GM21515 (cell line): Measurements from ENCODE around the gene SPAG17.

Source experiments
- ATAC-seq: cut with Tn5 transposase; IDR thresholded peaks from one replicate; pipeline ENCODE4 v1.9.1; 2021; ENCODE audit not compliant: unreplicated experiment

The SPAG17 gene

DNA sequence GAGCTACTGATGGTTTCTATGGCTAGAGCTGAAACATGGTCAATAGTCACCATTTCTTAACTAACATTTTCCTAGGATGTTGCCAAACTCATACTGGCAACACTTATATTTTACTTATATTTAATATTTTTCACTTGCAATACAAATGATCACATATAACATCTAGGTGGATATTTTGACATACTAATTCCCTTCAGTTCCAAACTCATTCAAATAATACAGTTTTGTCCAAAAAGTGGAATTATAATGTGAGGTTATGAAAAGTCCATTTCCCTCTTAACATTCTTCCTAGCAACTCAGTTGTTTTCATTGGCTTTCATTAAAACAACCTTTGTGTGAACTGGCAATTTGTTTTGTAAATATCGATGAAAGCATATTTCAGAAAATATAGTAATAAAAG, 16.0 kb downstream of the SPAG17 start:
- no peak for ATAC-seq

DNA sequence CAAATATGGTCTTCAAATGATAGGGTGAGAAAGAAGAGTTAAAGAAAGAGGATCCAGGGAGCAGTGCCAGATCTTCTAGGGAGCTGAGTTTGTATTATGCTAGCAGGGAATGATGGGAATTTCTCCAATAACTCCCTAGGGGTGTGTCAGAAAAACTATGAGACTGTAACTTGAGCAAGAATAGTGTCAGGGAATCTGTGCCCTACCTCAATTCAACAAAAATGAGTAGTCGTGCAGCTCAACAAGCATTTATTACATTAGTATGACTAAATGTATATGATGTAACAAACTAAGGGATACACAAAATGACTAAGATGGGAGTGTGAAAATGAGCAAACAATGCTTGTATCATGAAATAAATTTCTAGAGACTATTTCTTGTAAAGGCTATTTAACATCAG, 24.2 kb downstream of the SPAG17 start:
- ATAC-seq = no peak

DNA sequence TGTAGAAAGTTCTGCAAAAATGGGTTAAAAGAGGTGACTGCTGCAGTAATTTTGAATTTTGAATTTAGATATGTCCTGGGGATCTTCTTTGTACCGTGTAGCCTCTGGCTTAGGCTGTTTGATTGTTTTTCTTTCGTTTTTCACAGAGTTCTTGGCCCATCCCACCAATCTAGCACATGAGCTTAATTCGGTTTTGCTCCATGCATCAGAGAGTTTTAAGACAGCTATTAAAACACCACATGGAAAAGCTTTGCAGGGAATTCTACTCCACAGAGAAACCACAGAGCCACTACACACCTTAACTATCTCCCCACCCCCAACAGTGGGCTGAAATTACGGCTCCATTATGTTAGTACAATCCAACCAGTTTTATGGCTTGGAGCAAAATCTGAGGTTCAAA, 25.5 kb downstream of the SPAG17 start:
- ATAC-seq = no peak

DNA sequence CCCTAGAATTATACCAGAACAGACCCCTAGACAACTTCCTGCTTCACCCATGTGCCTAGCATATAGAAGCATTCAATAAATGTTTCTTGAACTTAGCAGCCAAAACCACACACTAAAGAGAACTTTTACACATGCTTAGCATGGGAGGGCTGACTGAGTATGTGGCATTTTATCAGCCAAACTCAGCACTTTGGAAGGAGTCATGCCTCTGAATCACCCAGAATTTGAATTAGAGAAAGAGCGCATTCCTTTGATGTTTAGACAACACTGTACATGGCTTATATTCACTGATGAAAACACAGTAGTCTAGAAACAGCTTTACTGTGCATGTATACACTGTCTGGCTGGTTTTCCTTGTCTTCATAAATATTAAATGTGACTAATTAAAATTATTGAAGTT, 26.1 kb downstream of the SPAG17 start:
- ATAC-seq = no peak

DNA sequence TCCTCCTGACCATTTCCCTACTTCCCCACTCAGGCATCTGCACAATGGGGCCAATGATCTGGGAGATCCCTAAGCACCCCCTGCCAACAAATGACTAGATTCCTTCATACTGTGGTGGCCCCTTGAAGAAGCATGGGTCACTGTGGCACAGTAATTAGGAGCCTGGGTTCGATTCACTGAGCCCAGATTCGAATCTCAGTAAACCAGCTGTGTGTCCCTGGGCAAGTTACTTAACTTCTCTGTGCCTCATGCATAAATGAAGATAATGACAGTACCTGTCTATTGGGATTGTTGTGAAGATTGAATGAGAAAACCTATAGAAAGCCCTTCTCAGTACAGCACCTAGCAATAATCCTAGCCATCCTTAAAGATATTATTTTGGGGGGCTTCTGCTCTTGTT, 27.5 kb downstream of the SPAG17 start:
- no peak for ATAC-seq

DNA sequence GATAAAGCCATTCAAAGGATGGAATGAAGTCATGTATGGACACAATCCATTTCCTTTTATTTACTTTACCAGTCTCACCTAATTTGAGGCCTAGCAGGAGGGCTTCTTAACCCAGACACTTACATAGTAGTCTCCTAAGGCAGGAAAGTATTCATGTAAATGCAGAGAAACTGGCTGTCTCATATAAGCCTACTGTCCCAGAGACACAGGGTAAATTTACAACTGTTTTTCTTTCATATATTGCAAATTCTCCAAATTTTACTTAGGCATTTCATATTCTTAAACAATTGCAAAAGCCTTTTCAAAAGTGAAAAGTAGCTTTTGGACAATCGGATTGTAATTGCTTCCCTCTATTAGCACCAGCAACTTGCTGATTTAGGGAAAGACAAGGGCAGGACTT, 29.9 kb downstream of the SPAG17 start:
- ATAC-seq = no peak

DNA sequence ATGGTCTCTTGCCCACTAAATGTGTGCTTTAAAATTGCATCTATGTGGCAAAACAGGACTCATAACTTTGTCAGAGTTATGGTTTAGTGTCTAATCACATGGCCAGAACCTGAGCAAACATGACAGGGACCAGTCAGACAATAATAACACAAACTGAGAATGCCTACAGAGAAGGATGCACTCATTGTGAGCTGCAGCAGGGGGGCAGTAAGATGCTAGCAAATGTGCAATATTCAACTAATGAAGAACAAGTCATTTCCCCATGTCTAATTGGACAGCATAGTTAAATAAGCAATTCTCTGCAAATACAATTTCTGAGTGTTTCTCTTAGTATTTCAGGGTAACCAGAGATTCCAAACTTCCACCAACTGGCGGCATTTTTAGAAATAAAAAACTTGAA, 30.8 kb downstream of the SPAG17 start:
- ATAC-seq = no peak

DNA sequence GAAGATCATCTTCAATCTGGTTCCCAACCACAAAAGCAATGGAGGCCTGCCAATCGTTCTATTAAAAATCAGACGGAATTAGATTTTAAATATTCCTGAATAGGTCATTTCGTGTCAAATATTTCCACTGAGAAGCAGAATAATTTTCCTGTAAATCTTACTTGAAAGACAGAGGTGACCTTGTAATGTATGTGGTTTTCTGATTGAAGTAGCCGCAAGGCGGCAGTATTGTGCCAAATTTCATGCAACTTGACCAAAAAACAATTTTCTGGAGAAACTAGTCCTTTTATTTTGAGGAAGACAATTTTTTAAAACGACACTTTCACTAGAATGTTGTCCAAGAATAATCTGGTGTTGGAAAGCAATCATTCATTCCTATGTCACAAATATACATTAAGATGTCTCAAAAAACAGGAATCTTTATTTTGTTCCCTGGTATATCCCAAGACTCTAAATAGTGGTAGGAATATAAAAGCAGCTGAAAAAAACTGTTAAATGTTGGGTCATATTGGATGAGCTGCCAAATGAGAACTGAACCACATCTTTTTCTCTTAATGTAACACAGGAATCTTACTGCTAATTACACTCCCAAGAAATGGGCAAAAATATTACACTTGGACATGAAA, 33.6 kb downstream of the SPAG17 start:
- ATAC-seq = no peak

DNA sequence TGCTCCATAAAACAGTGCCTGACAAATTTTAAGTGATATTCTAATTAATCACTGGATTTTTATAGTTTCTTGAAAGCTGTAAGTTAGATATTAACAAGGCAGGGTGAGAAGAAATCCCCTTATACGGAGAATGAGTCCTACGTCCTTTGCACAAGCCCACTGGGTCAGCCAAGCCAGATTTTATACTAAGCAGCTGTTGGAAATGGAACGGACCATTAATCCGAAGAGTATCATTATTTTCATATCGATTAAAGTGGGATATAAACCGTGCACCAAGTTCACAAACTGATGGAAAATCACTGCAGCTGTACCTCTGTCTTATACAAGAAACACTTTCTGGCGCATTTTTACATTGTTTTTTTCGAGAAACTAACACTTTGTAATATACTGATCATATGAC, 35.2 kb downstream of the SPAG17 start:
- no peak for ATAC-seq

DNA sequence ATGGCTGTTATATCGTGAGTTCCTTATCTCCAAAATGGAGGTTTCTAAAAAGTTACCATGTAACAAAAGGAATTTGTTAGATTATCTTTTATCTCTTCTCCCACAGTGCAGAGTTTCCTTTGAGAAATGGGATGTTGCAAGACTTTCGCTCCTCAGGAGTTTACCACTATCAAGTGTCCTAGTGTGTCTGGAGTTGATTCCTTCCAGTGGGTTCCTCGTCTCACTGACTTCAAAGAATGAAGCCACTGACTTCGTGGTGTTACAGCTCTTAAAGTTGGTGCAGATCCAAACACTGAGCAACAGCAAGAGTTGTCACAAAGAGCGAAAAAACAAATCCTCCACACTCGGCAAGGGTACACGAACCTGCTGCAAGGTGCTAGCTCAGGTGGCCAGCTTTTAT, 37.0 kb downstream of the SPAG17 start:
- ATAC-seq = no peak

DNA sequence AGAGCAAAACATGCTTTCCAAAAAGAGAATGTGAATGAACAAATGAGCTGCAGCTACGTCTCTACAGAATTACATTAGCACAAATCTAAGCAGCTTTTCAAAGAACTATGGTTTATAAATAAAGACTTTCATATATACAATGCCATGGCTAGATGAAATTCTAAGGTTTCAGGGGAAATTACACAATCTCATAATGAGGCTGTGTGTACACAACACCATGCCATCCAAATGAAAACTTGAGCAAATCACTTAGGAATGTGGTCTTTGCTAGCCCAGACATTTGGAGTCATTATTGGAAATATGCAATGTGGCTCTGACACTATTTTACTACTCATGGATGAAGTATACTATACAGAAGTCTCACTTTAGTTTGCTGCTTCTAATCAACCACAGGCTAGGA, 37.5 kb downstream of the SPAG17 start:
- ATAC-seq = no peak

DNA sequence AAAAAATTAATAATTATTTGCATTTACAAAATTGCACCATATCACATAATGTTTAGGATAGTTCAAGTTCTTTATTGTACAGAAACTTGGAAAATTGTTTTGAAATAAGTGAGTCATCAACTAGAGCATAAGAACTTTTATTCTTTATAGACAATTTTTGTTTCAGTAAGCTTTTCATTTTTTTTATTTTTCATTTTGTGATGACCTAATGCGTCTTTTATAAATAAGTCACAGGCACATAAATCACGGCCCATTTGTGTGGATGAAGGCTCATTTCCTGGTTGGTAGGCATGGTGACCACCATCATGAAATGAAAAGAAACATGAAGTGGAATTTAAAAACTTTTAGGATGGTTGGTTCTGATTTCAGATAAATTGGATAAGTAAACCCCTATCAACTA, 39.3 kb downstream of the SPAG17 start:
- ATAC-seq = no peak

DNA sequence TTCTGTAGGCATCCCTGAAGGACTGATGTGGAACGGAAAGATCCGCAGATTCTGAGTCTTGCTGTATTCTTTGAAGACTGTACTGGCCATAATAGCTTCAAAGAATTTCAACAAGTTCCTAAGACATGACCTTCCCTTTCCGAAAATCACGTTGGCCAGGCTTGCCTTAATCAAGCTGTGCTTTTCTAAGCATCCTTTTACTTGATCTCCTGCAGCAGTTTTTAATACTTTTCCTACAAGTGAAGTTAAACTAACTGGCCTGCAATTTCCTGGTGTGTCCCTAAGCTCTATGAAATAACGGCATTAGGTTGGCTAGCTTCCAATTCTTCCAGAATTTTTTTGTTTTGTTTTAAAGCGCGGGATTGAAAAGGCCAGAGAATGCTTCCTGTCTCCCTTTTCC, 40.3 kb downstream of the SPAG17 start:
- no peak for ATAC-seq

DNA sequence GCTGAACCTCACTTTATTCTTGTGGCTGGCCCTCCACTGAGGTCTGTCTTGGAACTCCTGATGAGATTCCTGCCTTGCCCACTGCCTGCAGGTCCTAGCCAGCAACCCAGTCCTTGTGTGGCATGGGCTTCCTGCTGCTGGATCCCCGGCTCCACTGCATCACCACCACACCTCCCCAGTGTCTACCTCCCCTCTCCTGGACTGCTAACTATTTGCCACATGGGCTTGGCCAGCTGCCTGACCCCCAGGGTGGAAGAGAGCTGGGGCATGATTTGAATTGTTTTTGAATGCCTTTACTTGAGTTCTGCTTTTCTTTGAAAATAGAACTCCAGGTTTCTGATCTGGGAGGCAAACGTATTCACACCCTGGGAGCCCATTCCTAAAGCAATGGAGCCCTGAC, 41.2 kb downstream of the SPAG17 start:
- ATAC-seq = no peak

DNA sequence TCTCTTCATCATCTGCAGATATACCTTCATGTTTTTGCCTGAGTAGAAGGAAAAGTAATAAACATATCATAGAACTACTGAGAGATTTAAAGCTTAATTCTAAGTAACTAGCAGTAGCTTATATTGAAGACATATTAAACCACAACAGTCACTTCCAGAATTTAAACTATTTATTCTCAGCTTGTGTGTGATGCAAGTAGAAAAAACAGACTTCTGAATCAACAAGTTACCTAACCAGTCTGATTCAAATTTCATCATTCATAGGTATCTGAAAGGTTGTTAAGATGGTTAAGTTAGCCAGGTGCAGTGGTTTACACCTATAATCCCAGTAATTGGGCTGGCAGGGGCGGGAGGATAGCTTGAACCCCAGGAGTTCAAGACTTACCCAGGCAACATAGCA, 41.9 kb downstream of the SPAG17 start:
- no peak for ATAC-seq

DNA sequence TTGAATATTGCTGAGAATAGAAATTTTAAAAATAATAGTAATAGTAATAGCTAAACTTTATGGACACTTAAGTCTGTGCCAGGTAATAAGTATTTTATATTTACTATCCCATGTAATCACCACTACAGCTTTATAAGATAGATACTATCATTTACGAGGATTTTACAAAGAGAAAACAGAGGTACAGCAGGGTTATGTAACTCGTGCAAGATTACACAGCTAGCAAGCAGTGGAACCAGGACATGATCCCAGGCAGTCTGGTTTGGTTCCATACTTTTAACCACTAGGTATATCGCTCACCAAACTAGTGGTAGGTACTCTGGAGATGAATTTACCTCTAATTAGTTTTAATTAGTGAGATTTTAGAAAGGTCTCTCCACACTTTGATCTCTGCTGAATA, 42.5 kb downstream of the SPAG17 start:
- no peak for ATAC-seq

DNA sequence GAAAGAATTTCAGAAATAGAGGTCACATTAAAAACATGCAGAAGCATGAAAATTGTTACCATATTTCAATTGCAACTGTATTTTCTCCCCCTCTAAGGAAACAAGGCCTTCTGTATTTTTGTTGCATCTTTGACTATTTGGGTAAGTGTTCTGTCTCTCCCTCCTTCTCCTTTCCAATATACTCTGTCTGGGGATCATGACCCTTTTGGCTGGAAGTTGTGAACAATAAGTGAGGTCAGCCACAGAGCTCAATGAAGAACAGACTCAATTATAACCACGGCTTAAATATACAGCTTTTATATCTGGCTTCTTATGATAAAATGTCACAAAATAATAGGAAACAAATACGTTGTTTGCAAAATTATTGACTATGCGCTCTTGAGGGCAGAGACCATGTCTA, 47.1 kb downstream of the SPAG17 start:
- no peak for ATAC-seq

DNA sequence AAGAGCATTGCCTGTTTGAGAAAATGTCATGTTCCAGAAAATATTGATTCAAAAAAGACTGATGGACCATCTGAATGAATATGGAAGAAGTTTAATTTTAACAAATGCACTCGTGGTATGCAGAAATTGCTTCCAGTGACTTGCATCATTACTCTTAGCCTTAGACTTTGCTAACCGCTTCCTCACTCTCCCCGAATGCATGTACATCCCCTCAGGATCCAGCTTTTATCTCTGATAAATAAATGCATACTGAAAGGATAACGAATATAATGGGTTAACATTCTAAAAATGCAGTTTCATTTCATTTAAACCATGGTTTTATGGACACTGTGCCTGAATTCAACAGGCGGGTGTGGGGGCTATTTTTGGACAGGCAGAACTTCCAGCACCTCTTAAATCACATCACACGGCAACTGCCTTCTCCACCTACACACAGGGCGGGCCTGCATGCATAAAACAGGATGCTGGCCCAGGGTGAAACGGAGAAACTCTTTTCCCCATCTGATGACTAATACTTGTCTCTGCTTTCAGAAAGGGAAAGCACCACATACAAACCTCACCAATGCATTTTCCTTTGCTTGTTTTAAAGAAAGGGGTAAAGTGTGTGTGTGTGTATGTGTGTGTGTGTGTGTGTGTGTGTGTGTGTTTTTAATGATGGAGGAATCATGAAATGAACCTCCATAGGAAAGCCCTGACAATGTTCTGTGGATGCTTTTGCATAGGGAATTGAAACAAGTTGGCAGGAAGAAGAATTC, 48.7 kb downstream of the SPAG17 start:
- peak; percentile 99 for ATAC-seq

DNA sequence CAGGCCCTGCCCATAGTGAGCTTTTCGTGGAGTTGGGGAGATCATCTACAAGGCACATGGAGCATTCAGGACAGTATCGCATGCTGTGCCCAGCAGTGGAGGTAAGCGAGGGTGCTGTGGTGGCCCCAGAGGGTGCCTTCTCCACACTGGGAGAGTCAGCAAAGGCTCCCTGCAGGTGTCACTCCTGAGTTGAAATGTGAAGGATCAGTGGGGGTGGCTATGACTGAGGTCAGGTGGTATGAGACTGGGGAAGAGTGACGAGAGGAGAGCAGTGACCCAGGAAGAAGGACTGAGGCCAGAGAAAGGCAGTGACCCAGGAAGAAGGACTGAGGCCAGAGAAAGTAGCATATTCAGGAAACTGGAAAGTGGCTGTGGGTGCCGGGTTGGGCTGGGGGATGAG, 53.0 kb downstream of the SPAG17 start:
- no peak for ATAC-seq

DNA sequence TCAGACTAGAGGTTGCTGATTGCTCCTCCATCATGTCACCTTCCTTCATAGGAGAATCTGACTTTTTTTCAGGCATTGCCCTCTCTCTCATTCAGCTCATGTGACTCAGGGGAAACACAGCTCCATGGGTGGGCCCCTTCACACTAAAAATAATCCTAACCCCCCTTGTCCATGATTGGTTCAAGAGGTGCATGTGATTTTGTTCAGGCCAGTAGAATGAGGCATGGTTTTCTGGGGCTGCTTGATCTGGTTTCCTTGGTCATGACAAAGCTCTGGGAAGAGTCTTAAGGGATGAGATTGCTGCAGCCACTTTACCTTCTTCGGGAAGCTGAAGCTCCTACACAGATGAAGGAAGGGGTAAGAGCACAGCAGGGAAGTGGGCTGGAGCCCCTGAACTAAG, 56.3 kb downstream of the SPAG17 start:
- no peak for ATAC-seq

DNA sequence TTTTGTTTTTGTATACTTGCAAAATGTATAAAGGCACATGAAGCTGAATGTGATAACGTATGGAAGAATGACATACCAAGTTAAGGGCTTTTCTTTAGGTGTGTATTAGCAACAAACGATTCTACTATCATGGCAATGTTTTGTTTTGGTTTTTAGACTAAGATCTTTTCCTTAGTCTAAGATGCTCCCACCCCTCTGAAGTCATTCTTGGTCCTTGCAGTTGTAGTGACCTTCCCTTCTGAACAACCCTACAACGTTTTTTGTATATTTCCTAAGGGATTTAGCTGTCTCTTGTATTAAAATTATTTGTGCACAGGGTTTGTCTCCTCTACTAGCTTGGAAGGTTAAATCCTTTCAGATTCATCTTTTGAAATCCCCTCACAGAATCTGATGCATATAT, 61.0 kb downstream of the SPAG17 start:
- ATAC-seq = no peak

DNA sequence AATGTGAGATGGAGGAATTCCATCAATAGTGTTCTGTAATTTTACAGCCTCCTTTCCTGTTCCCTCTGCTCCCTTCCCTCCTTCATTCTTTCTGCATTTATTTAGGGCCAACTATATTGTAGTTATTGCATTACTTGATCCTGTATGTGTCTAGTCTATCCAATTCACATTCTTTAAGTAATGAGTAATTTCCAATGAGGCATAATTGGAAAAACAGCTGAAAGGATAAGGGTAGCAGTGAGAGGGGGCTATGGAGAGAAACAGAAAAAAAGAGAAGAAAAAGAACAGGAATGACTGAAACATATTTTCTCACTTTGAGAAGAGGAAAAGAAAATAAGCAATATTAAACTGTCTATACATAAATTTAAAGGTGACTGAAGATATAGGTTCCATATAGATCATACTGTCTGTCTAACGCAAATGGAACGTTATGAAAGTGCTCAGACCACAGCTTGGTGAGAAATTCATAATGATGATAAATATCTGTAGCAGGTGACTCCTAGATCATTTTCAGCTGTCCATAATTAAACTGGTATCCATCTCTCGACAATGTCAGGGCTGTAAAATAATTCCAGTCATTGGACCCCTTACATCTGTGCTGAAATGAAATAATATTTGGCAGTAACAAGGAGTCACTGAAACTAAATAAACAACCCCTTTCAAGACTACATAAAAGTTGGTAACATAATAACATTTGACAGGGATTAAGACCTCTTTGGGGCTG, 61.8 kb downstream of the SPAG17 start:
- ATAC-seq = no peak
